COLO829 (cell line): ENCODE measurements around the gene BIN2.
A peak's percentile ranks its signal among the peaks of the same experiment; 100 is the strongest.
"Not testable (repeated sequence)": the region's sequence is repeated elsewhere in the genome, so short reads cannot be mapped to it uniquely, and the experiment has no call there.

ENCODE experiments used
- DNase-seq: peaks from one replicate; pipeline ENCODE4 v3.0.0; 2012; ENCODE audit warnings: low spot score

The BIN2 gene

DNA sequence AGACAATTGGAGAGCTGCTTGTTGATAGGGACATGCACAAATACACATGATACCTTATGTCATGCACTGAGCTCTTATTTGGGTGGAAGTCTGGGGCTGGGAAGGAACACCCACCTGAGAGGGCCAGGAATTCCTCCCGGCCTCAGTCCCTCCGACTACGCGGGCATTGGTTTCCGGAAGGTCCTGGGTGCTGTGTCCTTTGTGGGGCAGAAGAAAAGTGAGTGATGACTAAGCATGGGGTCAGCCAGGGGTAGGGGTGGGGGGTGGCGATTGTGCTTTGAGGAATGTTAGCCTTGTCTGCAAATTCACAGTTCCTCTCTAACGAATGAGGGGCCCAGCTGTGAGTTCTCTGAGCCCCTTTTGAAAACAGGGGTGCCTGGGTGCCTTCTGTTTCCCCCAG, 21.7 kb upstream of the BIN2 start:
- peak; percentile 25 for DNase-seq

DNA sequence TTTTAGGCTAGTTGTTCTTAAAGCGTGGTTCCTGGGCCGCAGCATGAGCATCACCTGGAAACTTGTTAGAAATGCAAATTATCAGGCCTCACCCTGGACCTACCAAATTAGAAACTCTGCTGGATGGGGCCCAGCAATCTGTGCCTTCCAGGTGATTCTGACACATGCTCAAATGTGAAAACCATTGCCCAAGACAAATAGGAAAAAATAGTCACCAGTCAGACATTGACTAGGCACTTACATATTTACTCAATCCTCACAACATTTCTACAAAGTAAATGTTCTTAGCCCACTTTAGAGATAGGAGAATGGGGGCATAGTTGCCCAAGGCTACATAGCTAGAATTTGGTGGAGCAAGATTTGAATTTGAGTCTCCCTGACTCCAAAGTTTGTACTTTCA, 19.2 kb upstream of the BIN2 start:
- DNase-seq: no peak

DNA sequence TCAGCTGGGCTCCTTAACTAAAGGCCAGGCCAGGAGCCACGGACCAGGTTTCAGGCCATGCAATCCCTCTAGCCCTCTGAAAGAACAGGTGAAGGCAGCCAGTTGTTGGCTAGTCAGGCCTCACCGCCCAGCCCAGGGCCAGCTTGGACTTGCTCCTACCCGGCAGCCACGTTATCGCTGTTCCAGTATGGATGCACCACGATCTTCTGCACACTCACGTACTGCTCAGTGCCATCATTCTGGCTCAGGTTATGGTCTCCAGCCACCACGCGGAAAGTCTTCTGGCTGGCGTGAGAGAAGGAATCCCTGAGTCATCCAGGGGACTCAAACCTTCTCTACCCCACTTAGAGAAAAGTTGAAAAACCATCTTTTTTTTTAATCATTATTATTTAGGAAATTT, 18.4 kb upstream of the BIN2 start:
- DNase-seq: no peak

DNA sequence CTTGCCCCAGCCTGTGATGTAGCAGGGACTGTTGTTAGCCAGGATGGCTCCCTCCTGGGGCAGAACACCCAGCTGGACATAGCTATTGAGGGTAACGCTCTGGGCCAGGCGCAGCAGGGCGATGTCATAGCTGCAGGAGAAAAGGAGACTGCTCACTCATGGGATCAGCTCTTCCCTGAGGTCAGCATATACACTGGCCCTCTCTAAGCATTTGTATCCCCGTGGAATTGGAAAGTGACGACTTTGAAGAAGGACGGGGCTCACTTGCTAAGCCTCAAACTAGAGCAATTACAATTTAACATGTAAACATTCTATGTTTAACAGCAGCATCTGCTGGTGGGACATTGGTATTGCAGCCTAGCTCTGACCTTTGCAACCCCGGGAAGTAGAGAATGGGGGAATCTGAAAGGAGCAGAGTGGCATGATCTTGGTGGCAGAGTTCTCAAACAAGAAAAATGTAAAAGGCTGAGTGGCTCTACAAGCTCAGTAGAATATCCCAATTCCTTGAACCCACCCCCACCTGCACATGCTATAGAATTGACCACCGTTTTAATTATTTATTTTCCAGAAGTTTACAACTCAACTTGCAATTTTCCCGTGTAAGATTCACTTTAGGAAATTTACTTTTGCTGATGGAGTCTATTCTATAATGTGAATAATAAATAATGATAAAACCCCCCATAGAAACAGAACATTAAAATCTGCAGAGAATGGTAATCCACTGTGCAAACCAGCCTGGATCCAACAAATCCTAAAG, 17.5 kb upstream of the BIN2 start:
- DNase-seq: peak; percentile 66

DNA sequence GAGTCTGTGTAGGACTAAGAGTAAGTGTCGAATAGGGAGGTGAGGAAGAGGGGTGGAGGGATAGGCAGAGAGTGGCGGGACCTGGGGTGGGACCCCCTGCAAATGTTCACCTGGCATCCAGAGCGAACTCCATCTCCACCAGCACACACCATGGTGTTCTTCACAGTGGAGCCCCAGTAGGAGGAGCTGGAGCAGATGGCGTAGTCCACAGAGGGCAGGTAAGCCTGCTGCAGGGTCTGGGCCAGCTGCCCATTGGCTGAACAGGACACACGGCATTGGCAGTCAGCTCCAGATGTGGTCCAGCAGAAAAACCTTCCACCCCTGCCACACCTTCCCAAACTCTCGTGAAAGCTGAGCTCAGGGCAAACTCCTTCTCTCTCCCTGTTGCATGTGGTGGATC, 15.8 kb upstream of the BIN2 start:
- no peak for DNase-seq

DNA sequence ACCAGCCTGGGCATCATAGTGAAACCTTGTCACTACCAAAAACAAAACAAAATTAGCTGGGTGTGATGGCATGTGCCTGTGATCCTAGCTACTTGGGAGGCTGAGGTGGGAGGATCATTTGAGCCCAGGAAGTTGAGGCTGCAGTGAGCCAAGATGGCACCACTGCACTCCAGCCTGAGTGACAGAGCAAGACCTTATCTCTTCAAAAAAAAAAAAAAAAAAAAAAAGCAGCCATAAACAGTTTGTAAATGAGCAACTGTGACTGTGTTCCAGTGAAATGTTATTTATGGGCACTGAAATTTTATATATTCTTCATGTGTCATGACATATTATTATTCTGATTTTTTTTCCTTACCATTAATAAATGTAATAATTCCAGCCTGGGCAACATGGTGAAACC, 13.4 kb upstream of the BIN2 start:
- not testable (repeated sequence) for DNase-seq

DNA sequence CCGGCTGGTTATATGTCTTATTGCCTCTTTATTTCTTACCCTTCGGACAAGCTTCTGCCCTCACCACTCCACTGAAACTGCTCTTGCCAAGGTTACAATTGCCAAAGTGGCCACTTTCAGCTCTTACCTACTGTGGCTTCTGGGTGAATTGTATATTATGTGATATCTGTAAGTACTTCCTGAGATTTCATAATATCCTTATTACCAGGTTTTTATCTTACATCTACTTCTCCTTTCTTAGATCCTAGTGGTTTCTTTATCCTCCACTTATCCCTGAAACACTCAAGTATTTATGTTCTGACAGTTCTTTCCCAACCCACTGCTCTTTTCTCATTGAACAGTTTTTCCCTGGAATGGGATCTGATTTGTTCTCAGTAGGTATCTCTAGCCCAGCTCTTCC, 12.0 kb upstream of the BIN2 start:
- no peak for DNase-seq

DNA sequence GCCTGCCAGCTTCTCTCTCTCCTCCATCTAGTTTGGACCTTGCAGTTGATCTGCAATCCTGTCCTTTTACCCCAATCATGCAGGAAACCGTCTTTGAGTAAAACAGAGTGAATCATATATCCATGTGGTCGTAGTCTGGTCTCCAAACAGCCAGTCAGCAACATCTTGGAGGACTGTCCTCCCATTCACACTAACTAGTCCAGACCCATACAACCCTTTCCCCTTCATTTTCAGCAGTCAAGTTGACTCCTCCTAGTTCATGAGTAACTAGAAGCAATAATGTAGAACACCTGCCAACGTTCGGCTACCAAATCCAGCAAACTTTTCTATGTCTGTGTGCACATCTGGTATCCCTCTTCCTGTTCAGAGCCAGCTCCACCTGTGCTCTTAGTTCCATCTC, 10.8 kb upstream of the BIN2 start:
- DNase-seq: no peak

DNA sequence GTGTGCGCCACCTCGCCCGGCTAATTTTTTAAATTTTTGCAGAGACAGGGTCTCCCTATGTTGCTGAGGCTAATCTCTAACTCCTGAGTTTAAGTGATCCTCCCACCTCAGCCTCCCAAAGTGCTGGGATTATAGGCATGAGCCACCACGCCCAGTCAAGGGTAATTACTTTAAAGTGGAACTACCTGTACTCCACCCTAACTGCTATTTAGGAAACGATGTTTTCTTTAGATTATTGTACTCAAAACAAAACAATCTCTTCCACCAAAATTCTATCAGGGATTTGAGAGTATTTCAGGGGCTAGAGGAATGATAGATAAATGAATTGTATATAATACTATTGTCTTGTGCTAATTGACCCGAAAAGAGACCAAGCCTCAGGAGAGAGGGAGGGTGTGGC, 9.6 kb upstream of the BIN2 start:
- no peak for DNase-seq

DNA sequence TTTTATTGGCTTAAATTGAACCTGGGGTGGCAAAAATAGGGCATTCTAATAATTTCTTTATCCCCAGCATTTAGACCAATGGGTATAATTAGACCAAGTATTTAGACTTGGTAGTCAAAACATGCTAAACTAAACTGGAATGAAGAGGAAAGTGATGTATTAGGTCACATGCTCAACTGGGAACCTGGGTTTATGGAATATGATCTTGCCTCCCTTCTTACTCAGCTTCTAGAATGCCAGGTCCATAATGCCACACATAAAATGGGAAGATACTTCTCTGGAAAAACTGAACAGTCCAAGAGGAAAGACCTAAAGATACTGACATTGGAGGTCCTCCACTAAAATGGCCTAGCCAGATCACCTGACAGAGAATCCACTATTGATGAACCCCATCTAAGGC, 6.2 kb upstream of the BIN2 start:
- no peak for DNase-seq

DNA sequence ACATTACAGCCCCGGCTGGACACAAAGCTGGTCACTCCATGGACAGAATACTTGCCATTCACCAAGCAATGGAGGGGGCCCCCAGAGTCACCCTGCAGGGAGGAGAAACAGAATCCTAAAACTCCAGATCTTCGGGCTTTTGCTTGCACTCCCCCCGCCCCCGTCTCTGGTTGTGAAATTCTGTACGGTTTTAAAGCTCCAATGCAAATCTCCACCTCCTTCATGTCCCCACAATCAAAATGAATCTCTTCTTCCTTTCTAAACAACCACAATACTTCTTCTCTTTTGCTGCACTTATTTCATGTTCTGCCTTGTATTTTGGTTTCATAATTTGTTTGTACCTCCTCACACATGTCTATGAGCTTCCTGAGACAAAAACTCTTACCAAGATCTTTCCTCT, 5.8 kb upstream of the BIN2 start:
- no peak for DNase-seq

DNA sequence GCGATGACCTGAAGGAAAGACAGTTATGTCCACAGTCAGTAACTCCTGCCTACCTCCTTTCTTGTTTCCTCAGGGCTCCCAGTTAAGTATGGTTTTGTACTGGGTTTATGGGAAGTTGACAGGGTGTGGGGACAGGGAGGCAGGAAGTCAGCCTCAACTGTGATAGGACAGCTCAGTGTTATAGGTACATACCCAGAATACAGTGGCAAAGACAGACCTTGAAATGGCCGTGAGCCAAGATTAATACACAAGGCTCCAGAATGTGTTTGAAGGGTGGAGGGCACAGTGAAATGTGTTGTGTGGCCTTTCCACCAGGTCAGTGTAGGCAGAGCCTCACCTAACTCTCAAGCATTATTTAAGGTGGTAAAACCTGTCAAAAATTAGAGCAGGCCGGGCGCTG, 4.6 kb upstream of the BIN2 start:
- DNase-seq: no peak

DNA sequence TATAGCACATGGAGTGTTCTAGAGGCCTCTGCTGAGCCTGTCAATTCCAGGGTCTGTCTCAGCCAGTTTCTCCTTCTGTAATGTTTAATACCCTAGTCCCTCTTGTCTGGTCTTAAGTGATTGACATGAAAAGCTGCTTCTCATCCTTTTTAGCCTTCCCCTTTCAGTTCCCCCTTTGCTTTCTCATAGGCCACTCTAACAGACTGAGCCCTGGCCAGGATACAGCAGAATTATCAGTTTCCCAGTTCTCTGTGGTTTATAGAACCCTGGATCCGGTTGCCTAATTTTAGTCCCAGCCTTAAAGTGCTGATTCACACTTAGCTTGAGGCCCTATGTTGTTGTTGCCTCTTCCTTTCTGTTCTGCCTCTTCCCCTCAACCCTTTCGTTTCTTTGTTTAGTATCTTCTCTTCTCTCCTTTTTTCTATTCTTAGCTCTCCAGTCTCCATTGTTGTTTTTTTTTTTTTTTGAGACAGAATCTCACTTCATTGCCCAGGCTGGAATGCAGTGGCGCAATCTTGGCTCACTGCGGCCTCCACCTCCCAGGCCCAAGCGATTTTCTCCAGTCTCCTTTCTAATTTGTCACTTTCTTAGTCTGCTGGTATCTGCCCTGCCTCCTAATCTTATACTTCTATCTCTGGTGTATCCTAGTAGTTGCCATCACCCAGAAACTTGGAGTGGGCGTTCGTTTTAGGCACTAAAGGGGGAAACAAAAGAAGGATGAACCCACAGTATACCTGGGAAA, 2.9 kb upstream of the BIN2 start:
- DNase-seq: peak; percentile 13

DNA sequence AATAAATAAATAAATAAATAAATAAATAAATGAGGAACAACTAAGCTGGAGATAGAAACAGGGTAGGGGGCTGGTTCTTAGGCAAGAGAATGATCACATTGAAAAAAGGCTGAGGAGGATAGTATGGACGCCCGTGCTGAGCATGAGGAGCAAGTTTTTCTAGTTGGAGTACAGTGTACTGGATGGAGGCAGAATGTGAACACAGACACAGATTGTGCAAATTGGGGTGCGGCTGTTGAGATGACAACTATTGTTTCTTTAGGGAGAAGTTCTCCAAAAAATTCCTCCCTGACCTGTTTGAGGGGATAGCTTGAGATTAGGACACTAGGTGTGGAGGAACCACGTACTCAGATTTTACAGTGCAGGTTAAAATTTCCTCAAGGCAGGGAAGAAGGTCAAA, 979 bp upstream of the BIN2 start:
- no peak for DNase-seq

DNA sequence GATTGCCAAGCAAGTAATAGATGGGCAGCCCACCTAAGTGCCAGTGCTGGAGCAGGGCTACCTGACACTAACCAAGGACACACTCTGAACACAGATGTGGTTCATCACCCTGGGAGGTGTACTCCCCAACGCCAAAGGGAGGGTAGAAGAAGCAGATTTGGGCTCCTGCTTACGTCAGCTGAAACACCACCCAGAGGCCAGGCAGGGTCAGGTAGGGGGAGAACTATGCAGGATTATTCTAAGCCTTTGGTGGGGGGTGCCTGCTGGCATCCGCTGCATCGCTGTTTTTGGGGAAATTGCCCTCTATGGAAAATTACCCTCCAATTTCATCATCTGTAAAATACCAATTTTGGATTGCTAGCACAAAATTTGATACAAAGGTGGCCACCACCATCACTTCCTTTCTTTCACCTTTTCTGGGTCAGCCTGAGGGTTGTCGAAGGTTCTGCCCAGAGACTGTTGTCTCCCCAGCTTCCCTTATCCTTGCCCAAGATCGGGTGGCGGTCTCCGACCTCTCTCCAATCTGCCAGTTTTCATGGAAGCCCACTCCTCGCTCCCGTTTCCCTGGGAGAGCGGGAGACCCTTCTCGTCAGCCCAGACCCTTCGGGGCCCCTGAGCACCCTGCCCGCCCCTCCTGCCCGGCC, 535 bp downstream of the BIN2 start:
- no peak for DNase-seq

DNA sequence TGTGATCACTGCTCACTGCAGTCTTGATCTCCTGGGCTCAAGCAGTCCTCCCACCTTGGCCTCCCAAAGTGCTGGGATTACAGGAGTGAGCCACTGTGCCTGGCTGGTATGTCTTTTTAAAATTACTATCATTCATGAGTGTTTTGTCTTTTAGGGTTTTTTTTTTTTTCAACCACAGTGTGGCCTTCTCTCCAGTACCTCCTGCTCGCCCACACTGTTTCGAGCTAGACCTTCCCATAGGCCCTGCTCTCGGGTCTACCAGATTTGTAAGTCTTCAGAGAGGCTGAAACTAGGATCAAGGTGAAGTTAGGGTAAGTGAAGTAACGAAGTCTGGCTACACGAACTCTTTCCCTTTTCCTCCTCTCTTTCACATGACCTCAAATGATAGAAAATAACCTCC, 1.5 kb downstream of the BIN2 start:
- DNase-seq: no peak

DNA sequence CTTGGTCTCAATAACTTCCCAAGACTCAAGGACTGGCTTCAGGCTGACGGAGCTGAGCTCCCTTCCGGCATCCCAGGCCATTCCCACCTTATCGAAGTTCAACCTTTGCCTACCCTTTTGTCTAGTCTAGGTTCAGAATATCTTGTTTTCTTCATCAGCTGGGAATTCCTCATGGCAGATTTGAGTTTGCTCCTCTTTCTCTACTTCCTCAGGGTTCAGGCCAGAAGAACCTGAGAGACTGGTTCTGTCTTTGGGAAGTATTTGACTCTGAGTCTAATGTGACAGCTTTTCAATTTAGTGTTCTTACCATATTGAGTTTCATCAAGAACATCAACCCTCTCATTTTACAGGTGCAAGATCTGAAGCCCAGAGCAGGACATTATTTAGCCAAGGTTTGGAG, 2.1 kb downstream of the BIN2 start:
- no peak for DNase-seq

DNA sequence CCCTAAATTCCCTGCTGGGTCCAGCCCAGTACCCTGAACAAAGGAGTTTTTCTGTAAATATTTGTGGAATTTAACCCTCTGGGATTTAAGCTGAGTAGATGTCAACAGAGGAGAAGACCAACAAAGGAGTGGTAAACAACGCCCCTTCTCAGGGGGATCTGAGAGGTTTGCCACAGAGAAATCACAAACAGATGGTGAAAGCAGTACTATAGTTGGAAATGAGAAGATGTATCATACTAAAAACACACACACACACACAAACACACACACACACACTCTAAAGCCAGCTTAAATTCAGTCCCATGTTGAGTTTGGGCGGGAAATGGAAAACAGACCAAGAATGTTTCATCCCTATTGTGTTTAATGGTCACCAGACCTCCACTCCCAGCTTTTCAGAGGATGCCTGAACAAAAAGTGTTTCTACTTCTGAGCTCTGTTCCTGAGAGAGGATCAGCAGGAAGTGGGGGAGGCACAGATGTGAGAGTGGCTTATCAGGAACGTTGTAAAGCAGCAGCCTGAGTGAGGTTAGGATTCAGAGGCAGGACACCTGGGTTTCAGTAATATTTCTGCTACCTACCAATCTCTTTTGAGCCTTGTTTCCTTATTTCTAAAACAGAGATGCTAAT, 3.2 kb downstream of the BIN2 start:
- DNase-seq: peak; percentile 23

DNA sequence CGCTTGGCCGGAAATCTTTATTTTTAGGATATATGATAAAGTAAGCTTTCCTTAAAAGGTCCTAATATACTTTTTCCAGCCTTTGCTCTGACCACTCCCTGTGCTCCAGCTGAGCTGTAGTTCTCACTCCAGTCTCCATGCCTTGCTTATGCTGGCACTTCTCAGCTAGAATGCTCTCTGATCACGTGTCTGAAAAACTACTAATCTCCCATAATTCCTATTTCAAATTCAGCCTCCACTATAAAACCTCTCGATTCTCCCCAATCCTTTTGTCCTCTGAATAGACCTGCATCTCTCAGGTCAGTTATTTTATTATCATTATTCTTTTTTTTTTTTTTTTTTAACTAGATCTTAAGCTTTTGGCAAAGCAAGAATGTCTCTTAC, 3.7 kb downstream of the BIN2 start:
- no peak for DNase-seq

DNA sequence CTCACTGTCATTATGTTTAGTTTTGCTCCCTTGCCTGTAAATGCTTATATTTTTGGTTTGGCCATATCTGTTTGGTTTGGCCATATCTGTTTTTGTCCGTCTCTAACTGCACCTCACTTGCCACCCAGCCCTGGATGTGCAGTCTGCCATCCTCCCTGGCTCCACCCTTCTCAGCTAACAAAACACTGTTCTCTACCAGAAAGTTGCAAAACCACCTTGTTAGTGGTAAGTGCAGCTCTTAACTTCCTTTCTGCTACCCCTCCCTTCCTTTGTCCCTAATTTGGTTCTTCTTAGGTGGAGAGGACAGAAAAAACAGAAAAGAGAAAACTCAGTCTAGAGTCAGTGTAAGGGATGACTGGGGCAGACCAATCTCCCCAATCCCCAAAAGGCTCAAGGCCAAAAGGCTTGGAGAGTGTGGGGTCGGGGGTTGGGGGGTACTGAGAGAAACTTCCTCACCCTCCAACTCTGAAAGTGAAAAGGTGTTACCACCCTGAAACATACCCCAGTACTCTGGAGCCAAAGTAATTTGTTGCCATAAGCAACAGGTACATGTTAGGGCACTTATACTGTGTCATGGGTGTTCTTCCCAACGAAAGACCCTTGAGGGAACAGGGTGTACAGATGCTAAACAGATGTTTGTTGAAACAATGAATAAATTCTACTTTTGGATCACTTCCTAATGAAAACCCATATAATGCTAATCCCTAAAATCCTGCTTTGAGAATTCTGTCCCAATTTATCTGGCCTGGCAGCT, 5.0 kb downstream of the BIN2 start:
- no peak for DNase-seq

DNA sequence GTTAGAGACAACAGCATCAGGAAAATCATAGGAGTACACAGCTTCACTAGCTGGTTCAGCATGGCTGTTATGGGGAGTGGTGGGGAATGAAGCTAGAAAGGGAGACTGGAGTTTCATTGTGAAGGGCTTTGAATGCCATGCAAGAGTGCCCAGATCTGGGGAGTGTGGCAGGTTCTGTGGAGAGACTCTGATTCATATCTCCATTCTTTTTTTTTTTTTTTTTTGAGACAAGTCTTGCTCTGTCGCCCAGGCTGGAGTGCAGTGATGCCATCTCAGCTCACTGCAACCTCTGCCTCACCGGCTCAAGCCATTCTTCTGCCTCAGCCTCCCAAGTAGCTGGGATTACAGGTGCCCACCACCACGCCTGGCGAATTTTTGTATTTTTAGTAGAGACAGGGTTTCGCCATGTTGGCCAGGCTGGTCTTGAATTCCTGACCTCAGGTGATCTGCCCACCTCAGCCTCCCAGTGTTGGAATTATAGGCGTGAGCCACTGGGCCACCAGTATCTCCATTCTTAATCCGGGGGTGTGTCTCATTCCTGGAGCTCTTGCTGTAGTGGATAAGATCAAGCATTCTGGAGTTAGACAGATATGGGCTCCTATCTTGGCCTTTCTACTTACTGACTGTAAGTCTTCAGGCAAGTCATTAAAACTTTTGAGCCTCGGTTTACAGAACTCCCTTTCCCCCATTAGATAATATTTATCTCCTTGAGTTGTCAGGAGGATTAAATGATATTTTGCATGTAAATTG, 5.7 kb downstream of the BIN2 start:
- not testable (repeated sequence) for DNase-seq

DNA sequence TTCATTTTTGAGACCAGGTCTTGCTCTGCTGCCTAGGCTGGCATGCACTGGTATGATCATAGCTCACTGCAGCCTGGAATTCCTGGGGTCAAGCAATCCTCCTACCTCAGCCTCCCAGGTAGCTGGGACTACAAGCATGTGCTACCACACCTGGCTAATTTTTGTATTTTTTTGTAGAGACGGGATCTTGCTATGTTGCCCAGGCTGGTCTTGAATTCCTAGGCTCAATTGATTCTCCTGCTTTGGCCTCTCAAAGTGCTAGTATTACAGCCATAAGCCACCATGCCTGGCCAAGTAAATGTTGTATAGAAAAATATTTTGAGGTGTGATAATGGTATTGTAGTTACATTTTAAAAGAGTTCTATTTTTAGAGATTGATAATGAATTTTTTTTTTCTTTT, 12.6 kb downstream of the BIN2 start:
- no peak for DNase-seq
